ENCODE results near the gene ARID5B.

The ARID5B gene

GRCh38 chr10:61992059-61992460 lies 90.6 kb downstream of the ARID5B start:
- DNase-seq: no peak

- no peak for DNase-seq
These were observed 91.5 kb downstream of the ARID5B start for GRCh38 chr10:61992671-61993668.

- DNase-seq: no peak
These were observed 92.4 kb downstream of the ARID5B start for GRCh38 chr10:61993711-61994401.

GRCh38 chr10:61994405-61995219 lies 93.1 kb downstream of the ARID5B start:
- no peak for DNase-seq

GRCh38 chr10:61995220-61995503 lies 93.7 kb downstream of the ARID5B start:
- no peak for DNase-seq

- no peak for DNase-seq
These were observed 97.4 kb downstream of the ARID5B start for GRCh38 chr10:61998937-61999336.

GRCh38 chr10:62000037-62000603 lies 98.6 kb downstream of the ARID5B start:
- no peak for DNase-seq

GRCh38 chr10:62000726-62001125 lies 99.2 kb downstream of the ARID5B start:
- DNase-seq: no peak

- no peak for DNase-seq
These were observed 100.4 kb downstream of the ARID5B start for GRCh38 chr10:62001898-62002297.

- DNase-seq: no peak
These were observed 101.3 kb downstream of the ARID5B start for GRCh38 chr10:62002753-62003152.

- no peak for DNase-seq
These were observed 102.5 kb downstream of the ARID5B start for GRCh38 chr10:62004042-62004441.

GRCh38 chr10:62005281-62005680 lies 103.8 kb downstream of the ARID5B start:
- DNase-seq: no peak

GRCh38 chr10:62005687-62006086 lies 104.2 kb downstream of the ARID5B start:
- DNase-seq: no peak

- no peak for DNase-seq
These were observed 105.6 kb downstream of the ARID5B start for GRCh38 chr10:62007145-62007544.

GRCh38 chr10:62008196-62008595 lies 106.7 kb downstream of the ARID5B start:
- DNase-seq: no peak

- no peak for DNase-seq
These were observed 107.4 kb downstream of the ARID5B start for GRCh38 chr10:62008946-62009345.

- no peak for DNase-seq
These were observed 108.9 kb downstream of the ARID5B start for GRCh38 chr10:62010366-62010765.

GRCh38 chr10:62011558-62011957 lies 110.1 kb downstream of the ARID5B start:
- no peak for DNase-seq

- DNase-seq: no peak
These were observed 110.8 kb downstream of the ARID5B start for GRCh38 chr10:62012318-62012717.

GRCh38 chr10:62014510-62014909 lies 113.0 kb downstream of the ARID5B start:
- DNase-seq: no peak

GRCh38 chr10:62015994-62016393 lies 114.5 kb downstream of the ARID5B start:
- no peak for DNase-seq

GRCh38 chr10:62016623-62017490 lies 115.4 kb downstream of the ARID5B start:
- no peak for DNase-seq

Measured in NCI-H2227 treated with DMSO at 0.1 percent for 48 hours (cell line).